Keratinocyte (primary cell): ENCODE results near the gene RAI14. TPM values are rescaled to one million over a fixed set of nuclear protein-coding genes. Genes with fewer than 3 reads are reported as not detected.

Experiments
- DNase-seq: peaks from one replicate; pipeline ENCODE4 v3.0.0-alpha.2; 2011; ENCODE audit warnings: low read depth, missing footprints, low spot score
- FAIRE-seq: peaks from 2 replicates; lab custom pipeline; 2011; peaks lifted over from hg19 to GRCh38; lab: Jason Lieb, UNC
- H2AFZ ChIP-seq: 2 replicates; pipeline ENCODE4 v1.6.0; 2012; ENCODE audit warnings: low read length, control low read depth, inconsistent platforms; ENCODE audit not compliant: control insufficient read depth
- H3K27ac ChIP-seq: 2 replicates; pipeline ENCODE4 v1.5.1; 2011; ENCODE audit warnings: low read length; ENCODE audit not compliant: control insufficient read depth, insufficient read depth
- H3K27me3 ChIP-seq: 3 replicates; pipeline ENCODE4 v1.6.0; 2011; ENCODE audit warnings: low read length; ENCODE audit not compliant: control insufficient read depth, insufficient read depth; ENCODE audit errors: extremely low read depth
- H3K36me3 ChIP-seq, 2 experiments: 2 replicates in 1 of 2; 3 replicates in 1 of 2; pipeline ENCODE4 v1.5.1; 2011; ENCODE audit warnings: low read length in 2 of 2, mild to moderate bottlenecking in 1 of 2; ENCODE audit not compliant: control insufficient read depth in 2 of 2, insufficient read depth in 2 of 2; ENCODE audit errors: extremely low read depth in 1 of 2
- H3K4me1 ChIP-seq: 3 replicates; pipeline ENCODE4 v1.5.1; 2011; ENCODE audit warnings: low read length; ENCODE audit not compliant: control insufficient read depth, insufficient read depth; ENCODE audit errors: extremely low read depth
- H3K4me2 ChIP-seq: 3 replicates; pipeline ENCODE4 v1.6.0; 2011; ENCODE audit warnings: low read depth, low read length; ENCODE audit not compliant: control insufficient read depth, insufficient read depth; ENCODE audit errors: extremely low read depth
- H3K4me3 ChIP-seq, 3 experiments: fragments of 200-600 bp in 1 of 3; sonication (generic) in 1 of 3; 2 replicates in 2 of 3; 3 replicates in 1 of 3; pipeline ENCODE4 v1.5.1; 2011 to 2016; ENCODE audit warnings: low read length in 3 of 3, mild to moderate bottlenecking in 3 of 3, control low read depth in 2 of 3, inconsistent platforms in 1 of 3, low read depth in 1 of 3, mixed read lengths in 1 of 3, mixed run types in 1 of 3, moderate library complexity in 1 of 3; ENCODE audit not compliant: control insufficient read depth in 2 of 3, insufficient read depth in 2 of 3; ENCODE audit errors: extremely low read depth in 1 of 3
- H3K79me2 ChIP-seq: 2 replicates; pipeline ENCODE4 v1.6.0; 2012; ENCODE audit warnings: low read length; ENCODE audit not compliant: control insufficient read depth, insufficient read depth
- H3K9ac ChIP-seq: 3 replicates; pipeline ENCODE4 v1.6.0; 2011; ENCODE audit warnings: low read length; ENCODE audit not compliant: control insufficient read depth, insufficient read depth; ENCODE audit errors: extremely low read depth
- H3K9me1 ChIP-seq: 3 replicates; pipeline ENCODE4 v1.6.0; 2011; ENCODE audit warnings: low read length; ENCODE audit not compliant: control insufficient read depth, insufficient read depth; ENCODE audit errors: extremely low read depth
- H3K9me3 ChIP-seq: 2 replicates; pipeline ENCODE4 v1.5.1; 2012; ENCODE audit warnings: low read depth, low read length; ENCODE audit not compliant: control insufficient read depth
- H4K20me1 ChIP-seq: 3 replicates; pipeline ENCODE4 v1.6.0; 2011; ENCODE audit warnings: low read length; ENCODE audit not compliant: control insufficient read depth, insufficient read depth; ENCODE audit errors: extremely low read depth
- CTCF ChIP-seq, 3 experiments: IDR thresholded peaks in 1 of 3; conservative IDR thresholded peaks in 1 of 3; optimal IDR thresholded peaks in 1 of 3; 2 replicates in 2 of 3; 3 replicates in 1 of 3; pipeline versions ENCODE3 to v1.5.1; 2011; ENCODE audit warnings: low read length in 3 of 3, mild to moderate bottlenecking in 3 of 3, moderate library complexity in 2 of 3, control low read depth in 1 of 3, inconsistent platforms in 1 of 3; ENCODE audit not compliant: insufficient read depth in 2 of 3; ENCODE audit errors: extremely low read depth in 1 of 3
- EZH2 ChIP-seq: IDR thresholded peaks from one replicate; pipeline ENCODE4 v1.6.1; 2012; ENCODE audit warnings: inconsistent platforms, mild to moderate bottlenecking, low read length, moderate library complexity
- dilution Hi-C: fragments of 300-500 bp; cut with MboI; formaldehyde crosslinking; loops from one replicate; pipeline ENCODE4 v1.7.0; 2020; ENCODE audit warnings: low sequenced_read_pairs; ENCODE audit not compliant: extremely low pct_ligation_motif_present
- polyA plus RNA-seq, 5 experiments: library from polyadenylated mRNA; depleted of rRNA in 3 of 5; stranded (reverse) in 3 of 5; stranded (forward) in 1 of 5; unstranded in 1 of 5; fragments of >200 nt; gene quantifications; 1 replicate in 1 of 5; 2 replicates in 3 of 5; 3 replicates in 1 of 5; pipeline versions ENCODE4 v1.2.1 to v1.2.3, GENCODE V29; 2011 to 2012; ENCODE audit warnings: missing spikeins in 2 of 5, low read depth in 1 of 5, low replicate concordance in 1 of 5

The RAI14 gene
- polyA plus RNA-seq, 1 donor (not counting 4 experiments of a cell fraction or from before 2014, with no cell fraction given) = 31.4 TPM

DNA sequence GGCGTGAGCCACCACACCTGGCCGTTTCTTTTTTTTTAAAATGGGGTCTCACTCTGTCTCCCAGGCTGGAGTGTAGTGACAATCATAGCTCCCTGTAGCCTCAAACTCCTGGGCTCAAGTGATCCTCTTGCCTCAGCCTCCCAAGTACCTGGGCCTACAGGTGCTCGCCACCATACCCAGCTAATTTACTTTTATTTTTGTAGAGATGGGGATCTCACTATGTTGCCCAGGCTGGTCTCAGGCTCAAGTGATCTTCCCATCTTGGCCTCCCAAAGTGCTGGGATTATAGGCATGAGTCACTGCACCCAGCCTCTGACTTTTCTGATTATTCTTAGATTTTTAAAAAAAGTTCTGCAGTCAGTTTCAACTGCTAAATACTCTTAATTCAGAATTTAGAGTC lies 21.3 kb downstream of the RAI14 start:
- Histone ChIP-seq H2AFZ (no peak overlapping the region), H3K9me1 (no peaks in the 10 kb centered on the region), H3K4me1 (peaks cover 18% of the 10 kb centered on the region), H3K27ac (no peak overlapping the region), H3K79me2 (peaks cover 42% of the 10 kb centered on the region), H3K9me3 (no peaks in the 10 kb centered on the region), H3K9ac (no peak overlapping the region), H3K36me3 (no peaks in the 10 kb centered on the region), H4K20me1 (no peaks in the 10 kb centered on the region), H3K4me3 (no peak overlapping the region), H3K4me2 (no peak overlapping the region), H3K27me3 (no peaks in the 10 kb centered on the region)
- DNase-seq (no peak), FAIRE-seq (no peak)
- dilution Hi-C loops = no loop called here
- TF ChIP-seq EZH2 (no peak), CTCF (optimal IDR thresholded peaks at IDR 0.05 in 1 of 3, IDR thresholded peaks at IDR 0.05 in 1 of 3, conservative IDR thresholded peaks at IDR 0.05 in 1 of 3; ENCODE audit: extremely low read depth in 1 of 3, insufficient read depth in 2 of 3, low read length in 3 of 3) (no peak)

GRCh38 chr5:34680896-34681295 lies 24.8 kb downstream of the RAI14 start:
- Histone ChIP-seq H3K36me3 (no peaks in the 10 kb centered on the region), H3K27me3 (no peaks in the 10 kb centered on the region), H3K4me2 (no peak overlapping the region), H2AFZ (no peak overlapping the region), H3K27ac (no peak overlapping the region), H3K4me1 (peaks cover 24% of the 10 kb centered on the region), H4K20me1 (no peaks in the 10 kb centered on the region), H3K9ac (no peak overlapping the region), H3K9me3 (no peaks in the 10 kb centered on the region), H3K9me1 (no peaks in the 10 kb centered on the region), H3K4me3 (no peak overlapping the region), H3K79me2 (peaks cover 44% of the 10 kb centered on the region)
- no peak for FAIRE-seq
- DNase-seq = no peak
- TF ChIP-seq EZH2 = no peak
- no peak for TF ChIP-seq CTCF (optimal IDR thresholded peaks at IDR 0.05 in 1 of 3, IDR thresholded peaks at IDR 0.05 in 1 of 3, conservative IDR thresholded peaks at IDR 0.05 in 1 of 3; ENCODE audit: extremely low read depth in 1 of 3, insufficient read depth in 2 of 3, low read length in 3 of 3)
- dilution Hi-C loops = no loop called here
